Right lobe of liver (tissue), 4 donors: Measurements from ENCODE around the gene MCC.

Source experiments
- POLR2A ChIP-seq: fragments of 450-650 bp; IDR thresholded peaks from one replicate; pipeline ENCODE4 v1.6.1; 2017; ENCODE audit warnings: antibody characterized with exemption, mild to moderate bottlenecking
- TF ChIP-seq, protein P1 (sequence below), 4 donors: fragments of 200-600 bp in 3 of 4; fragments of 450-650 bp in 1 of 4; IDR thresholded peaks; one replicate each; pipeline versions ENCODE4 v1.5.1 to v1.8.0; 2016 to 2022; ENCODE audit warnings: antibody characterized with exemption in 4 of 4, mild to moderate bottlenecking in 2 of 4
- donor health status: DM: no; HTN: no; CAD: no.
- donor health status: DM: no; HTN: no; CAD: no.
- donor health status: DM: no; HTN: yes; CAD: no.

DNA sequence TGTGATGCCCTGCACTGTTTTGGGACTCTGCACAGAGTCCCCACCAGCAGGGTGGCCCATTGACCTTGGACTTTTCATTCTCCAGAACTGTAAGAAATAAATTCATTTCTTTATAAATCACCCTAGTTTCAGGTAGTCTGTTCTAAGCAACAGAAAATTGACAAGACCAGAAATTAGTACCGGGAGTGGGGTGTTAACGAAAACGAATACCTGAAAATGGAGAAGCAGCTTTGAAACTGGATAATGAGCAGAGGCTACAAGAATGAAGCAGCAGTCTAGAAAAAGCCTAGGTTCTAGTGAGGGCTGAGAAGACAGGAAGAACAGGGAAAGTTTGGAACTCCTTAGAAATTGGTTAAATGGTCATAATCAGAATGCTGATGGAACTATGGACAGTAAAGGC lies 2.1 kb upstream of the MCC start:
- TF ChIP-seq, protein P1, sequence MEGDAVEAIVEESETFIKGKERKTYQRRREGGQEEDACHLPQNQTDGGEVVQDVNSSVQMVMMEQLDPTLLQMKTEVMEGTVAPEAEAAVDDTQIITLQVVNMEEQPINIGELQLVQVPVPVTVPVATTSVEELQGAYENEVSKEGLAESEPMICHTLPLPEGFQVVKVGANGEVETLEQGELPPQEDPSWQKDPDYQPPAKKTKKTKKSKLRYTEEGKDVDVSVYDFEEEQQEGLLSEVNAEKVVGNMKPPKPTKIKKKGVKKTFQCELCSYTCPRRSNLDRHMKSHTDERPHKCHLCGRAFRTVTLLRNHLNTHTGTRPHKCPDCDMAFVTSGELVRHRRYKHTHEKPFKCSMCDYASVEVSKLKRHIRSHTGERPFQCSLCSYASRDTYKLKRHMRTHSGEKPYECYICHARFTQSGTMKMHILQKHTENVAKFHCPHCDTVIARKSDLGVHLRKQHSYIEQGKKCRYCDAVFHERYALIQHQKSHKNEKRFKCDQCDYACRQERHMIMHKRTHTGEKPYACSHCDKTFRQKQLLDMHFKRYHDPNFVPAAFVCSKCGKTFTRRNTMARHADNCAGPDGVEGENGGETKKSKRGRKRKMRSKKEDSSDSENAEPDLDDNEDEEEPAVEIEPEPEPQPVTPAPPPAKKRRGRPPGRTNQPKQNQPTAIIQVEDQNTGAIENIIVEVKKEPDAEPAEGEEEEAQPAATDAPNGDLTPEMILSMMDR (IDR thresholded peaks at IDR 0.05) = no peak
- no peak for TF ChIP-seq POLR2A
